HK-2 (cell line): ENCODE measurements around the gene CDH23.

Experiments
- DNase-seq: peaks from one replicate; pipeline ENCODE4 v3.0.0-alpha.2; 2018; ENCODE audit not compliant: unreplicated experiment

CDH23 gene

DNA sequence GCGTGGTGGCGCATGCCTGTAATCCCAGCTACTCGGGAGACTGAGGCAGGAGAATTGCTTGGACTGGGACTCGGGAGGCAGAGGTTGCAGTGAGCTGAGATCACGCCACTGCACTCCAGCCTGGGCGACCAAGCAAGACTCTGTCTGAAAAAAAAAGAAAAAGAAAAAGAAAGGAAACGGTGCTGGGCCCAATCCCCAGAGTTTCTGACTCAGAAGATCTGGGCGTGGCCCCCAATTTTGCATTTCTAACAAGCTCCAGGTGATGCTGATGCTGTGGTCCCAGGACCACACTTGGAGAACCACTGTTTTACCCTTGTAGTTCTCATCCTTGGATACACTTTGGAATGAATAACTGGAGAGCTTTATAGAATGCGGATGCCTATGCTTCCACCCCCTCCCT, 243.9 kb downstream of the CDH23 start:
- DNase-seq = no peak

DNA sequence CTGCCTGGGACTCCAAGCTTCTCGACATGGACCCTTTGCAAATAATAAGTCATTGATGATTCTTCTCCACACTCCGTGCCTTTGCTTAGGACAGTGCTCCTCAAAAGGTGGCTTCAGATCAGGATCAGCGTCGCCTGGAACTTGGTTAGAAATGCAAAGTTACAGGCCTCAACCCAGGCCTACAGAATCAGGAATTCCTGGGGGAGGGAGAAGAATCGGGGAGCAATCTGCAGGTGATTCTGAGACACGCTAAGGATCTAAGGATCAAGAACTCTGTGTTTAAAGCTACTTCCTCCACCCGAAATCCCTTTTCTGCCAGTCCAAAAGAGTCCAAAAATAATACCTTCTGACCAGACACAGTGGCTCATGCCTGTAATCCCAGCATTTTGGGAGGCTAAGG, 244.7 kb downstream of the CDH23 start:
- DNase-seq = no peak

DNA sequence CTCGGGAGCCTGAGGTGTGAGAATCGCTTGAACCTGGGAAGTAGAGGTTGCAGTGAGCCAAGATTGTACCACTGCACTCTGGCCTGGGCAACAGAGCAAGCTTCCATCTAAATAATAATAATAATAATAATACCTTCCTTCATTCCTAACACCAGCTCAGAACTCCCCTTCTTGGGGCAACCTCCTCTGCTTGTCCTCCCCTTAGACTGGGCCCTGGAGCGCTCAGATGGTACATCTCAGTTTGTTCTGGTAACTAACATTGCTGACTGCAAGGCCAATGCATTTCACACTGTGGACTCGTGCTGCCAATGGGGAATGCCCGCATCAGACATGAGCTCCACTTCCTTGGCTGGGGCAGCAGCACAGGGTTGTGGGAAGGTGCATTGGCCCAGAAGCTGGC, 245.3 kb downstream of the CDH23 start:
- no peak for DNase-seq

DNA sequence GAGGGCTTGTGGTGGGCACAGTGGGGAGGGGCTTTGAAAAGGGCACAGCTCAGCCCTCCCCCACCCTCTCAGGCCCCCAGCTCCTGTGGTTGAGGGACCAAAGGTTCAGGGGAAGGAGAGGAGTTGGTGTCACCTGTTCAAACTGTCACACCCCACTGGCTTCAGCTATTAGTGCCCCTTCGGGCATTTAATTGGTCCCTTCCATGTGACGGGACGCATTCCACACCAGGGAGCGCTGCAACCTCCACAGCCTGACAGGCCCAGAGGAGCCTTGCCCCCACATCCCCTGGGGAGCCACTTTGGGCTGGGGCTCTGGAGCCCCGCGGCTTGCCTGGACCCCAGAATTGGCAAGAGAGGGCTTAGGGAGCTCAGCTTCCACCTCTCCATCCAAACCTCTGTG, 247.2 kb downstream of the CDH23 start:
- no peak for DNase-seq

DNA sequence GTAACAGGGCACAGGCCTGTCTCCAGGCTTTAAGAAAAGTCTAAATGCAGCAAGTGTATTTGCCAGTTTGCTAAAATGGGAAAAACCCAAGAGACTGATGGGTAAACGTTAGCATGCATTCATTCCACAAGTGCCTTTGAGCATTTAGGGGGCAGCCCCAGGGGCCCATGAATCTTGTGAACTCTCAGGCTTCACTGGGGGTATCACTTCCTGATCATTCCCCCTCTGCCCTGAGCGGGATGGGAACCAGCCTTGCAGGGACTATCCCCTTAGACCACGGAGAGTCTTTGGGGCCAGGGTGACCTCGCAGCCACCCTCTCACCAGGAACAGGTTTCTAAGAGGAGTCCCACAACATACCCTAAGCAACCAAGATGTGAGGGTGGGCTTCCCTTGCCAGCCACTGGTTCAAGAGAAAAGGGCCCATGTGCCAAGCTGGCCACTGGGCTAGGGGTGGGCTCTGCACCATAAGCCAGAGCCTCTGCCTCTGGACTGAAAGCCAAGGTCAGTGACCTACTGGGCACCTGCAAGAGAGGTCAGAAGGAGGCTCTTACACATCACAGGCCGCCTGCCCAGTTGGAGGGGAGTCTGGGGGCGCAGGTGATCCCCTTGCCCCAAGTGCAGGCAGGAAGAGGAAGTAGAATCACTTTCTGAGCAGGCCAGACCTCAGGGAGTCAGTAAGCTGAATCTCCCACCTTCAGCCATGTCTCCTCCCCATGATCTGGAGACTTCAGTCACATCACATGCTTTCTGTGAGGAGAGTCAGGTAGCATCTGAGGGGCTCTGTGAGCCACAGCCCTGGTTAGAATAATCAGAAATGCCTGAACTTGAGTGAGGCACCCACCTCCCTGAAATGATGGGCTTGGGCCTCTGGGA, 247.8 kb downstream of the CDH23 start:
- DNase-seq = no peak

DNA sequence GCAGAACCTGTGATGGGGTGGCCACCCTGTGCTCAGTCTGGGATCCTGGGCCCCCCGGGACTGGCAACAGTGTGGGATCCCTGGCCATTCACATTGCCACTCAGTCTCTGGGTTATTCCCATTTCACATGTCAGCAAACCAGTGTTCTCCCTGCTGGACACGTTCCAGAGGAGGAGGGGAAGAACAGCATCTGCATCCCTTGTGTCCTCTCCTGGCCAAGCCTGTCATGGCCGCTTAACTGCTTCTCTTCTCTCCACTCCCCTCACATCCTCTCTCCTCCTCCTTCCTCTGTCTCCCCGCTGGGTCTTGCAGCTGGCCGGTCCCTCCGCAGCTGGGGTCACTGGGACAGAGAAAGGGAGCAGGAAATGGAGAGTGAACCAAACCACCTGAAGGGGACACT, 248.5 kb downstream of the CDH23 start:
- DNase-seq = no peak

DNA sequence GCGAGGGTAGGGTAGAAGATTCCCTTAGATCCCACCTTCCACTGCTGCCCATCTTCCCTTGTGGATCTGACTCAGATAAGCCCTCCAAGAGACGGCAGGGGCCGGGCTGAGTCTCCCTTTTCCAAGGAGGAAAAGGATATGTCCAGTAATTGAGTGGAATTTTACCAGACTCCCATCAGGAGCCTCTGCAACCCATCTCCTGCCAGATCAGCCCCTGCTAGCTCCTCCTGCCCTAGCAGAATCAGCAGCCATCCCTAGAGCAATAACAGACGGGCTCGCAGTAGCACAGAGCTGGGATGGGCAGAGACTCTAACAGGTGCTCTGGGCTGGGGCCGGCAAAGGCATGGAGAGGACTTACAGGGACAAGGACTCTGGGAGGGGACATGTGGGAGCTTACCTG, 249.3 kb downstream of the CDH23 start:
- DNase-seq = no peak

DNA sequence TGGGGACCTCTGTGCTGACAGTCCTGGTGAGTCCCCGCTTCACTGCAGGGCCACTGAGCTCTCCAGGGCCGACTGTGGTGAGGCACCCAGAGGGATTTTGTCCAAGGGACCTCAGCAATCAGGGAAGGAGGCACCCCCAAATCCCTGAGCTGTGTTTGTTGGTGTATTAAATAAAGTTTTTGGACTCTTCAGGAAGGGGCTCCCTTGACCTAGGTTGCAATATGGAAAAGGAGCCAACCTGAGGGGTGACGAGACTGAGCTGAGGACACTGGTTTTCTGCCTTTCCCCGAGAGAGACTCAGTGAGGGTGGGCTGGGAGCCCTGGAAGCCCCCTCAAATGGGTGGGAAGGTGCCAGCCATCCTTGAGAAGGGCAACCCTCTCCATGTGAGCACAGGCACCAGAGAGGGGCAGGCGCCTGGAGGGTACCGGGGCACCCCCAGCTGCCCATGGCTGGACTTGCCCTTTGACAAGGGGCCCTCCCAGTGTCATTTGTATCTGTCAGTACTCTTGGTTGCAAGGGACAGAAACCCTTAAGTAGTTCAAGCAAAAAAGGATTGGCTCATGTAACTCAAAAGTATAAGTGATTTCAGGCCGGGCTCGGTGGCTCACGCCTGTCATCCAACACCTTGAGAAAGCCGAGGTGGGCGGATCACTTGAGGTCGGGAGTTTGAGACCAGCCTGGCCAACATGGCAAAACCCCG, 250.0 kb downstream of the CDH23 start:
- no peak for DNase-seq

DNA sequence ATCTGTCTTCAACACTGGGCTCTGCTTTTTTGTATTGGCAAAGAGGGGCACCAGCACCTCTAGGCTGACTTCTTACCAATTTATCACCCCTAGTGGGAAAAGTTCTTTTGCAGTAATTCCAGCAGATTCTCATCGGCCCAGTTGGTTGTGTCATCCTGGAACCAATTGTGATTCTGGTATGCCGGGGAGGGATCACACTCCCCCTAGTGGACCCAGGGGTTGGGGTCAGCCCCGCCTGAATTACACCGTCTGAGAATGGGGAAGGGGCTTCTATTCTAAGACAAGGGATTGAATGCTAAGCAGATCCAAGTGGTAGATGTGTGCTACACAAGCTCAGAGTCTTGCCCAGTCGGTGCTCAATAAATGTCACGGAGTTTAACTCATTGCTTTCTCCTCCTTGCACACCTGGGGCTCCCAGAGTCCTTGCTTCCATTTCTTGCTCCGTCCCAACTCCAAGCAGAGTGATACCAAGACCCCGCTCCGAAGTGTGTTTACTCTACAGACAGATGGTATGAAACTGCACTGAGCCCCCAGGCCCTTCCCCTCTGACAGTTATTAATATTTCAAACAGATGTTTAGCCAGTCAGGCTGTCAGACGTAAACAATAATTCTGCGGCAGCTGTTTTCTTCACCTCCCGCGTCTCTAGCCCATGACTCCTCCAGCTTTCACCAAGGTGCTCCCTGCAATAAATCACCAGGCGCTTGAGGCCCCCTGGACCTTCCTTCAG, 251.0 kb downstream of the CDH23 start:
- DNase-seq = no peak

DNA sequence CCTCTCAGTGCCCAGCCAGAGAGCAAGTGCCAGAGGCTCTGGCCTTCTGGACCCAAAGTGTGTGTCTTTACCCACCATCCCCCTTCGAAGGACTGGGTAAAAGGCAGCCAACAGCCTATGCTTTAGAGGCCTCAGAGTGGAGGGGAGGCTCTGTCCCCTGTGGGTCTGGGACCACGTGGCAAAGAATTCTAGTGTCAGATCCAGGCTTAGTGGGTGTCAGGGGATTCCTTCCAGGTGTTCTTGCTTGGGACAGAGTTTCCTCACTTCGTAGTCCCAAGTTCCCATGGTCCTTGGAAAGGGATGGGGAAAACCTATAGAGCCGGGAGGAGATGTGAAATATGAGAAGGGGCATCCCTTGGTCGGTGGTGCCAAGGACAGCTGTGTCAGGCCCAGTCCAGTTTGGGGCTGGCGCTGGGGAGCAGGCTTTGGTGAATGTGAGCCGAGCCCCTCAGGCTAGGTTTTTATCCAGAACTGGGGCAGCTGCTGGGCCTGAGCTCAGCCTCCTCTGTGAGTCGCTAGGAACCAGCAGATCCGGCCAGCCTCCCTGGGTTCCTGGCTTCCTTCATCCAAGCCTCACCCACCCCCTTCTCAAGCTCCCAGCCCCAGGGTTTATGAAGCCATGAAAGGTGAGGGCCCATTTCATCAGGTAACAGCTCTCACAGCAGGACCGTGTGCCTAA, 251.7 kb downstream of the CDH23 start:
- DNase-seq = no peak

DNA sequence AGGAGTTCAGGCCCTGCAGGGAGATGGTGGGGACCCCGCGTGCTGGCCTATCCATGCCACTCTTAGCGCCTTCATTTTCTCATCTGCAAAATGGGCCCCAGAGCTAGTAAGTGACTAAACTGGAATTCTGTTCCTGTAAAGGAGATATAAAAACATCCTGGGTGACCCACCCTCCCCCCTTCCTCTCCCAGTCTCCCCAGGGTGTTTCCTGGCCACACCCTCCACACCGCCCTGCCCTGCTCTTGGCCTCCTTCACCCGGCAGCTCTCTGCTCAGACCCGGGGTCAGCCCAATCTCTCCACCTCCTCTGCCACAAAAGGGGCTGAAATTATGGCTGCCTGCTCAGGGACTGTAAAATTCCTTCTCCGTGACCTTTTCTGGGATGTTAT, 252.2 kb downstream of the CDH23 start:
- DNase-seq = no peak

DNA sequence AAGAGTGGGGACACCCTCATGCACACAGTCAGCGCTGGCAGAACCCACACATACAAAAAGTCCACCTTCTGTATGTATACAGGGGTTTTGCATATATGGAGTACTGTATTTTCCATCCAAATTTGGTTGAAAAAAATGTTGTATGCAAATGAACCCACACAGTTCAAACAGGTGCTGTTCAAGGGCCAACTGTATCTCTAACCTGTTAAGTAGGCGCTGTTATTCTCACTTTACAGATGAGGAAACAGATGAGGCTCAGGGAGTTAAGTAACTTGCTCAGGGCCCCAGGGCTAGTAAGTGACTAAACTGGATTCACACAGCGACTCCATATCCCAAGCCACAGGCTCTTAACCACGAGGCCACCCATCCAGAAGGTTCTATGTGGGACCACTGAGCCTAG, 252.9 kb downstream of the CDH23 start:
- DNase-seq = no peak

DNA sequence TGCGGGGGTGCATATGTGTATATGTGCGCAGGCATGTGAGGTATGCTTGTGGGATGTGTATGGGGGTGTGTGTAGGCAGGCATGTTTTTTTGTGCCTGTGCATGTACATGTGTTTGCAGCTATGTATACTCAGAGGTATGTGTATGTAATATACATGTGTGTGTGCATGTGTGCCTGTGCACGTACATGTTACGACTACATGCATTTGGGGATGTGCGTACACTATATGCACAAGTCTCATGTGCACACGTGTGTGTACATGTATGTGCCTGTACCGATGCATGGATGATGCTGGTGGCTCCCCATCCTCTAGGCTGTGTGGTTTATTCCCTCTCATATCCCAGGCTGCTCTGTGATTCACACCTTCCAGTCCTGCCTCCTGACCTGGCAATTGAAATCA, 253.7 kb downstream of the CDH23 start:
- no peak for DNase-seq

DNA sequence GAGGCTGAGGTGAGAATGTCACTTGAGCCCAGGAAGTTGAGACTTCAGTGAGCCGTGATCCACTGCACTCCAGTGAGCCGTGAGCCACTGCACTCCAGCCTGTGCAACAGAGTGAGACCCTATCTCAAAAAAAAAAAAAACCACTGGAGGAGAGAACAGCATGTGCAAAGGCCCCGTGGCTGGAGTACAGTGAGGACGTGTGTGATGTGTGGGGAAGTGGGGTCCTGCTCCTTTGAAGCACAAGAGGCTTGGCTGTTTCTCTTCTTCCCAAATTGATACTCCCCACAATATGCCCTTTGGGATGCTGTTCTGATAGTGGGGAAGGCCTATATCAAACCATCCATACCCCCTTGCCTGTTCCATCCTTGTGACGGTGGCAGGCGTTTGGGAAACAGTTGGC, 254.7 kb downstream of the CDH23 start:
- DNase-seq = no peak

DNA sequence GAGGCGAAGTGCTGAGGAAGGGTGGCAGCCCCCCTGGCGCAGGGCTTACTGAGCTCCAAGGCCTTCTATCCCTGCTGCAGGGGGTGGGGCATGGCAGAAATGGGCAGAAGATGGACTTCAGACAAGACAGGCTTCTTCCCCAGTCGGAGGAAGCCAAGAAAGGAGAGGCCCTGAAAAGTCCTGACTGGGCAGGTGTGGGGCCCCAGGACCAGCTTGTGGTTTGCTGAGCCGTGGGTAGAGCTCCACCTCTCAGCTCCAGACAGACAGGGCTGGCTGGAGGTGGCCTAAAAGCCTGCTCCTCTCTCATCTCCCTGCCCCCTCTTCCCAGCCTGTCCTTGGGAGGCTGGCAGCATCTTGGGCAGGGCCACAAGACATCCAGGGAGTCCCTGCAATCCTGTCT, 255.2 kb downstream of the CDH23 start:
- no peak for DNase-seq

DNA sequence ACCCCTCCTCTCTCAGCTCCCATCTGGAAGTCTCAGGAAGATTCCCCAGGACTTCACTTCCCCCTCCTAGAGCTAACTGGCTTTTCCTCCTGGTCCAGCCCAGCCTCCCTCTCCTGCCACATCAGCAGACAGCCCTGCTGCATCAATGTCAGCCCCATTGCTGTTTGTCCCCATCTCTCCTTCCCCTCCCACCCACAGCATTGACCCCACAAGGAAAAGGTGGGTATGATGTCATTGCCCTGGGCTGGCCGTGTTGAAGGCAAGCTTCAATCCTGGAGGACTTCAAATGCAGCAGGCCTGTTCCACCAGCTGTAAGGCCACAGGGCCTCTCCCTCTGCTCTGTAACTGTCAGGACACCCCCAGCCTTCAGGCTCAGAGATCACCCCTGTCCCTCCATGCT, 256.3 kb downstream of the CDH23 start:
- DNase-seq = no peak

DNA sequence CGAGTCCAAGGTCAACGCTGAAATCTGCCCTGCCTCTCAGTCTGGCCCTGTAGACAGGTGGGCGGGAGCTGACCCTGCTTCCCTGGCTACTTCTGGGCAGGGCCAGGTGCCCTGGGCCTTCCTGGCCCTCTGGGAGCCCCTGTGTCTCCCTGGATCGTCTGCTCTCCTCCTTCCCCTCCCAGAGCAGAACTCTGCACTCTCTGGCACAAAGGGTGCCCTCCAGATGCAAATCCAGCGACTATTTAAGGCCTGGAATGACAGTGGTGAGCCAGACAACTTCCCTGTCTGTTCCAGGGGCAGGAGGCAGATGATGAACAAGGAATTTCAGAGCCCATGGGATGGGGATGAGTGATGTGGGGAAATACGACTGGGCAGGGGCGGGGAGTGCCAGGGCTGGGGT, 259.5 kb downstream of the CDH23 start:
- DNase-seq = no peak

DNA sequence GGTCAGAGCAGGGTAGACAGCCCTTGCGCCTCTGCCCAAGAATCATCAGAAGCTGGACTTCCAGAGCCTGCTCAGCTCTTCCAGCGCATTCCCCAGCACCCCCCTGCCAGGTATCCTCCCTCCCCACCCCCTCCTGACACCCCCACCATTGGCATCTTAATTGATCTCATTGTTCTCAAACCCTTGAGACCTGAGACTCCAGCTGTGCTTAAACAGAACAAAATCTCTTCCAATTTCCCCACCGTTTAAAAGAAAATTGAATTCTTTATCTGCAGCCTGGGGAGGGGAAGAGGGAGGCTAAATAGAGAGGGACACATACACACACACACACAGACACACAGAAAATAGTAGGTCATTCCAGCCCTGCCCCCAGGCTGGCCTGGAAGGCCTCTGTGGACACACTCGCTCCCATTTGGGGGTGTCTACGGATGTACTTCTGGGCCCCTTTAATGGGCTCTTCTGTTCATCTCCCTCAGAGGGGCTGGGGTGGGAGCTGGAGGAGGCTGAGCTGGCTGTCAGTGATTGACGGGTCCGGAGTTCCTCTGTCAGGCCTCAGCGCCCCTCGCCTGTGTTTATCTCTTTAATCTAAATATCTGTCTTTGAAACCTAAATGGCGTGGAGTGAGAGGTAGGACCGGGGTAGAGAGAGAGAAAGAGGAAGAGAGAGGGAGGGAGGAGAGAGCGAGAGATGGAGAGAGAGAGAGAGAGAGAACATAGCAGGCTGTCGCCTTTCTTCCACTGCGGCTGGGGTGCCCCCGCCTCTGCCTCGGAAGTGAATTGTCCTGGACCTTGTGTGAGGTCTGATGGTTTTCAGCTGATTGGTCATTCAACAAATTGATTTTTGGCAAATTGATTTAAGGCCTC, 261.1 kb downstream of the CDH23 start:
- no peak for DNase-seq

DNA sequence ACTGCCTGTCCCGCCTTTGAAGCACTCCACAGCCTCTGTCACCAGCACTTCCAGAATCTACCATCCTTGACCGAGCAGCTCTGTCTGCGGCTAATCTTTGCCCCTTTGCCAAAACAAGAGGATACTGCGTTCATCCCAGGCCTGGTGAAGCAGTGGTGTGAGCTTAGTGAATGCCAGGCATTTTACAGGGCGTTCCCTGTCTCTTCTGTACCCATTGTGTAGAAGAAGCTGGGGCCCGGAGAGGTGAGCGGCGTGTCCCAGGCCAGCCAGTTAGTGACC, 261.7 kb downstream of the CDH23 start:
- DNase-seq = no peak

DNA sequence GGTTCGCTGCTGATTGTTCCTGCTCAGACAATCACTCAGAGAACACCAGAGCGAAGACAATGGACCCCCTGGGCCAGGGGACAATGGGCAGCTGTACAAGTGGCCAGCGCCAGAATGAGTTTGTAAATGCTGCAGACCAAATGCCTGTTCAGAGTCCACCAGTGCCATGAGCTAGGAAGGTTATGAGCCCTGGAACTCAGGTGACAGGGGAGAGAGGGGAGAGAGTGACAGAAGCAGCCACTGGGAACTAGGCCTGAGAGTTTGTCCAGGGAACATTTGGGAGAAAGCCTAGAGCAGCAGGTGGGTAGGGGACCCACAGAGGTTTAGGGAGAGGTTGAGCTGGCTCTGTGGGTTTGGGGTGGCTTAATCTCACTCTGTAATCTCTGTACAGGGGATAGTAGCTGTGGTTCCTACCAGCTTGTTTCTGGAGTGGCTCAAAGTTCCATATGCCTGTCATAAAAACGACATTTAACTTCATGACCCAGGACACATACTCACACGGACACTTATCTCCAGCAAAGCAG, 262.5 kb downstream of the CDH23 start:
- no peak for DNase-seq

DNA sequence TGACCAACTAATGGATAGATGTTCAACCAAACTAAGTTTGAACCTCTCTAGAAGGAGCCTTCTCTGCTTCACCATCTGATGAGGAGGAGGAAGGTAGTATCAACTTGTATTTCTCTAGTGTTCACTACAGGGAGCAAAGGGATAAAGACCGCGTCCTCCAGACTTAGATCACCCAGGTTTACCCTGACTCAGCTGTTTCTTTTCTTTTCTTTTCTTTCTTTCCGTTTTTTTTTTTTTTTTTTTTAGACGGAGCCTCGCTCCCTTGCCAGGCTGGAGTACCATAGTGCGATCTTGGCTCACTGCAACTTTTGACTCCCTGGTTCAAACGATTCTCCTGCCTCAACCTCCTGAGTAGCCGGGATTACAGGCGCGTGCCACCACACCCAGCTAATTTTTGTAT, 263.0 kb downstream of the CDH23 start:
- no peak for DNase-seq
